HEK293T (cell line): ENCODE measurements around the gene FNDC3B.
"Not testable (repeated sequence)": the region's sequence is repeated elsewhere in the genome, so short reads cannot be mapped to it uniquely, and the experiment has no call there.

Experiments
- CTCF ChIA-PET: fragments of 350-600 bp; formaldehyde crosslinking; extraction: SDS; loops from one replicate; lab custom pipeline; 2021; ENCODE audit warnings: antibody characterized with exemption, inconsistent platforms; lab: Yijun Ruan, JAX
- POLR2A ChIA-PET: fragments of 350-600 bp; formaldehyde crosslinking; extraction: SDS; loops from one replicate; lab custom pipeline; 2020; ENCODE audit warnings: antibody characterized with exemption, inconsistent platforms; lab: Yijun Ruan, JAX
- DNase-seq: peaks from one replicate; pipeline ENCODE4 v3.0.0; 2012; ENCODE audit warnings: mixed read lengths; ENCODE audit errors: extremely low spot score
- ARNT ChIP-seq: fragments of 450-650 bp; IDR thresholded peaks from 2 replicates; pipeline ENCODE4 v1.6.1; 2017; ENCODE audit warnings: mild to moderate bottlenecking
- BHLHE40 ChIP-seq: fragments of 450-650 bp; IDR thresholded peaks from 2 replicates; pipeline ENCODE4 v1.6.1; 2016; ENCODE audit warnings: mild to moderate bottlenecking, moderate library complexity, borderline replicate concordance
- CTBP1 ChIP-seq: fragments of 450-650 bp; IDR thresholded peaks from 2 replicates; pipeline ENCODE4 v1.6.1; 2016; ENCODE audit warnings: borderline replicate concordance
- ELF4 ChIP-seq: fragments of 450-650 bp; IDR thresholded peaks from 2 replicates; pipeline ENCODE4 v1.6.1; 2017; ENCODE audit warnings: antibody characterized with exemption
- FOXA1 ChIP-seq: fragments of 450-650 bp; IDR thresholded peaks from 2 replicates; pipeline ENCODE4 v1.6.1; 2016; ENCODE audit warnings: mild to moderate bottlenecking
- FOXK2 ChIP-seq: fragments of 450-650 bp; IDR thresholded peaks from 2 replicates; pipeline ENCODE4 v1.6.1; 2016; ENCODE audit warnings: mild to moderate bottlenecking
- FOXM1 ChIP-seq: fragments of 450-650 bp; IDR thresholded peaks from 2 replicates; pipeline ENCODE4 v1.6.1; 2017; ENCODE audit warnings: mild to moderate bottlenecking, borderline replicate concordance
- HDGF ChIP-seq: fragments of 450-650 bp; IDR thresholded peaks from 2 replicates; pipeline ENCODE4 v1.6.1; 2017; ENCODE audit warnings: antibody characterized with exemption, borderline replicate concordance
- L3MBTL2 ChIP-seq: fragments of 450-650 bp; conservative IDR thresholded peaks from 2 replicates; pipeline ENCODE4 v1.6.1; 2016; ENCODE audit warnings: mild to moderate bottlenecking
- LEF1 ChIP-seq: fragments of 450-650 bp; IDR thresholded peaks from 2 replicates; pipeline ENCODE4 v1.6.1; 2017; ENCODE audit warnings: mild to moderate bottlenecking, borderline replicate concordance
- NFRKB ChIP-seq: fragments of 450-650 bp; IDR thresholded peaks from 2 replicates; pipeline ENCODE4 v1.6.1; 2016; ENCODE audit warnings: mild to moderate bottlenecking, moderate library complexity
- SP1 ChIP-seq: fragments of 450-650 bp; IDR thresholded peaks from 2 replicates; pipeline ENCODE4 v1.6.1; 2017
- SUZ12 ChIP-seq: fragments of 450-650 bp; IDR thresholded peaks from 2 replicates; pipeline ENCODE4 v1.6.1; 2016; ENCODE audit warnings: mild to moderate bottlenecking
- TARDBP ChIP-seq: fragments of 450-650 bp; IDR thresholded peaks from 2 replicates; pipeline ENCODE4 v1.6.1; 2016
- ZNF384 ChIP-seq: fragments of 450-650 bp; IDR thresholded peaks from 2 replicates; pipeline ENCODE4 v1.6.1; 2016
- TF ChIP-seq, protein P1 (sequence below): fragments of 450-650 bp; IDR thresholded peaks from 2 replicates; pipeline ENCODE4 v1.6.1; 2016

FNDC3B gene

DNA sequence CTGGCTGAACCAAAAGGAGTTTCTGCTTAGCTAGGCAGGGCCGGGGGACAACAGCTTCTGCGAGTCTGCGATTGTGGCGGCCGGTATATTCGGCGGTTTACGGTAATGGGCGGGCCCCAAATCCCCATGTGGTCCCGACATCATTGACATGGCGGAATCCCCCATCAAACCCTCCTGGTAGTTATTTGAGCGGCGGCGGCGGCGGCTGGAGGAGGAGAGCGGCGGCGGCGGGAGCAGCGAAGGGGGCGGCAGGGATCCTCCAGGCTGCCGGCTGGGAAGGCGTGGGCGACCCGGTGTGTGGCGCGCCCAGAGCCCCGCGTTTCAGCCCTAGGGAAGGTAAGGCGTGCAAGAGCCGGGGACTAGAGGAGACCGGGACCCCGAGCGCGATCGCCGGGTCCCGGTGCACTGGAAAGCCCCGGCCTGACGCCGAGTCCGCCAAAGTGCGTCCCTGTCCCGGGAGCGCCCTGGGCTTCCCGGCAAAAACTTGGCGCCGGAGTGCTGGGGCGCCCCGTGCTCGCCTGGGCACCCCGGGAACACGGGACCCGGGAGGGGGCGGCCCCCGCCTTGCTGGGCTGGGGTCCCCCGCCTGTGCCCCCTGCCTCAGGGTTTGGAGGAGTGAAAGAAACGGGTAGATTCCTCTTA, at the start of gene FNDC3B:
FNDC3B (plus strand) TSS at position 143 of the 642 bp plus-strand sequence. CDS start 72,902 bp downstream, outside the sequence.
- CTCF ChIA-PET = no interaction called here
- POLR2A ChIA-PET = interaction anchor here (1.0 kb wide), 1 partner anchor 73 kb away, joined by 3 read pairs; no protein-coding TSS in a partner anchor
- TF ChIP-seq NFRKB (no peak), FOXM1 (no peak)
- TF ChIP-seq, protein P1, sequence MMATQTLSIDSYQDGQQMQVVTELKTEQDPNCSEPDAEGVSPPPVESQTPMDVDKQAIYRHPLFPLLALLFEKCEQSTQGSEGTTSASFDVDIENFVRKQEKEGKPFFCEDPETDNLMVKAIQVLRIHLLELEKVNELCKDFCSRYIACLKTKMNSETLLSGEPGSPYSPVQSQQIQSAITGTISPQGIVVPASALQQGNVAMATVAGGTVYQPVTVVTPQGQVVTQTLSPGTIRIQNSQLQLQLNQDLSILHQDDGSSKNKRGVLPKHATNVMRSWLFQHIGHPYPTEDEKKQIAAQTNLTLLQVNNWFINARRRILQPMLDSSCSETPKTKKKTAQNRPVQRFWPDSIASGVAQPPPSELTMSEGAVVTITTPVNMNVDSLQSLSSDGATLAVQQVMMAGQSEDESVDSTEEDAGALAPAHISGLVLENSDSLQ = peak; percentile 66
- DNase-seq = peak; percentile 86

DNA sequence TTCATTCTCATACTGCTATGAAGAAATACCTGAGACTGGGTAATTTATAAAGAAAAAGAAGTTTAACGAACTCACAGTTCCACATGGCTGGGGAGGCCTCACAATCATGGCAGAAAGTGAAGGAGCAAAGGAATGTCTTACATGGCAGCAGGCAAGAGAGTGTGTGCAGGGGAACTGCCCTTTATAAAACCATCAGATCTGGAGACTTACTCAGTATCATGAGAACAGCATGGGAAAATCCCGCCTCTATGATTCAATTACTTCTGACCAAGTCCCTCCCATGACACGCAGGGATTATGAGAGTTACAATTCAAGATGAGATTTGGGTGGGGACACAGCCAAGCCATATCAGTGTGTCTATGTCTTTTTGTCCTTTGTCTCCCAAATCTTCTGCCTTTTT, 49.1 kb upstream of the FNDC3B start:
- CTCF ChIA-PET, DNase-seq, POLR2A ChIA-PET: not testable (repeated sequence)

DNA sequence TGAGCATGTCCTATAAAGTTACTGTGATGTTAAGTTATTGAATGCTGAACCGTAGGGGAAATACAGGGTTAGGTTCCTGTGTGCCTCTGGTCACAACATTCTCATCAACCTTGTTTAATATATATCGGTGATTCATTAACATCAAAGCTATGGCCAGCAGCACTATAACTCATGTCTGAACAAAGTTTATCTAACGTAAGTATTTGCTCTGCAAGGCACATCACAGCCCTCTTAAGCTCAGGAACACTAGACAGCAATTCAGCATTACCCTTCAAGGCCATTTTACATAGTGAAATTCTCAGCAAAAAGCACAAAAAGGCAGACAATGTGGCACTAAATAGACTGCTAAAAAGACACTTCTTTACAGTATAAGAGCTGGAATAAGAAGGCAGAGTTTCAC, 48.2 kb upstream of the FNDC3B start:
- POLR2A ChIA-PET = no interaction called here
- CTCF ChIA-PET = no interaction called here
- no peak for TF ChIP-seq SP1
- no peak for TF ChIP-seq HDGF
- no peak for TF ChIP-seq ZNF384
- TF ChIP-seq L3MBTL2 = no peak
- no peak for TF ChIP-seq TARDBP
- TF ChIP-seq ELF4 = no peak
- TF ChIP-seq FOXA1 = no peak
- TF ChIP-seq LEF1 = no peak
- no peak for TF ChIP-seq ARNT
- TF ChIP-seq FOXK2 = no peak
- TF ChIP-seq BHLHE40 = no peak
- TF ChIP-seq, protein P1 = no peak
- no peak for TF ChIP-seq SUZ12
- no peak for TF ChIP-seq NFRKB
- no peak for TF ChIP-seq FOXM1
- no peak for TF ChIP-seq CTBP1
- DNase-seq = no peak

DNA sequence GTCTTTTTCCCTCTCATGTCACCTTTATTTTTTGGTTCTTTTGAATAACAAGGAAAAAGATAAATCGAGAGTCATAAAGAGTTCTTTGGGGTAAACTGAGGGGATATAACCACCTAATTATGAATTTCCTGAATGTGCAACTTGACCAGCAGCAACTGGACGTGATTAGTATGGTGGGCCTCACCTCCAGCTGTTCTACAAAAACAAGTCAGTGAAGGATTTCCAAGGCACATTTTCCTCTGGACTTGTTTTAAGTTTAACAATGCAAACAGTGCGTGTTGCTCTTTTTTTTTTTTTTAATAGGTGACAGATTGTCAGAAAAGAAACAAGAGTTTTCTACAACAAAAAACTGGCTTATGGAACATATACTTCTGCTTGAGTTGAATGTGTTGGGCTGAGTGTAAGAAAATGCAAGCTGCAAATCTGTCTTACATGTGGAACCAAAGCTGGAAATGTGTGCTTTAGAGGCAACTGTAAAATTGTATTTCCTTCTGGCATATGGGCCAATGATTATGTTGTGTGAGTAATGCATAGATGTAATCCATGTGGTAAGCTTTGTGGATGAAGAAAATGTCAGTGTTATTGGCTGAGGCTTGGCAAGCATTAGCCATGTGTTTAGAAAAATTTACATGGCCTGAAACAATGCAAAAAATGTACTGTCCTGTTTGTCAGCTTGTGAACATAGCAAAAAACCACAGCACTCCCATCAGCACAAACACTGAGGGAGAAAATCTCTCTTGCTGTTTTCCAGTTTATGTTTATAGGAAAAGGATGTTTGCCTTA, 44.5 kb upstream of the FNDC3B start:
- no peak for DNase-seq
- ChIA-PET POLR2A (no interaction called here), CTCF (no interaction called here)
- TF ChIP-seq SUZ12 = no peak
- no peak for TF ChIP-seq CTBP1
- no peak for TF ChIP-seq LEF1
- no peak for TF ChIP-seq L3MBTL2
- TF ChIP-seq FOXA1 = no peak
- TF ChIP-seq NFRKB = no peak
- no peak for TF ChIP-seq FOXM1
- no peak for TF ChIP-seq ARNT
- TF ChIP-seq, protein P1 = no peak
- no peak for TF ChIP-seq ZNF384
- TF ChIP-seq BHLHE40 = no peak
- TF ChIP-seq ELF4 = no peak
- TF ChIP-seq SP1 = no peak
- TF ChIP-seq TARDBP = no peak
- no peak for TF ChIP-seq HDGF
- TF ChIP-seq FOXK2 = no peak

DNA sequence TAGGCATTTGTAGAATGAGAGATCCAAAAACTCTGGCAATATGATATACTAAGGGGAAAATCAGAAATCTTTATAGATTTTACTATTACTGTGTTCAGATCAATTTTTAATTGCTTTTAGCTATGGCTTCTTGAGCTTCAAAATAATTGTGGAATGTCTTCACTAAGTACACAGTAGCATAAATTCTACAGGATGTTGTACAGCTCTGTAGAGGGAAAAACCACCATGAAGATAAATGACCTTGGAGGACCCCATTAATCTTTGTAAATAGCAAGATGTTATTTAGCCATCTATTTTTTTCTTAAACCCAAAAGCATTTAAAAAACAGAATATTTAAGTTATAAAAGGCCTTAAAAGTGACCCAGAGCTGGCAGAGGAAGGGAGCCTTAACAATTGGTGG, 43.9 kb upstream of the FNDC3B start:
- TF ChIP-seq BHLHE40 = no peak
- no peak for TF ChIP-seq L3MBTL2
- no peak for TF ChIP-seq ELF4
- TF ChIP-seq, protein P1 = no peak
- no peak for TF ChIP-seq FOXA1
- TF ChIP-seq SUZ12 = no peak
- TF ChIP-seq SP1 = no peak
- no peak for TF ChIP-seq TARDBP
- no peak for TF ChIP-seq HDGF
- TF ChIP-seq ARNT = no peak
- TF ChIP-seq FOXK2 = no peak
- no peak for TF ChIP-seq LEF1
- no peak for TF ChIP-seq NFRKB
- TF ChIP-seq CTBP1 = no peak
- TF ChIP-seq FOXM1 = no peak
- no peak for DNase-seq
- CTCF ChIA-PET = no interaction called here
- POLR2A ChIA-PET = no interaction called here
